Body of pancreas (tissue), 4 donors: ENCODE data around the gene TCEAL4.

Experiments used
- CTCF ChIP-seq, 7 experiments: fragments of 450-650 bp in 4 of 7; fragments of 200-600 bp in 3 of 7; sonication (generic) in 3 of 7; IDR thresholded peaks; one replicate each; pipeline ENCODE4 v1.5.1; 2016 to 2019; ENCODE audit warnings: antibody characterized with exemption in 7 of 7
- POLR2A ChIP-seq, 3 donors: fragments of 450-650 bp; IDR thresholded peaks; one replicate each; pipeline ENCODE4 v1.6.1; 2016; ENCODE audit warnings: antibody characterized with exemption in 3 of 3, mild to moderate bottlenecking in 2 of 3

DNA sequence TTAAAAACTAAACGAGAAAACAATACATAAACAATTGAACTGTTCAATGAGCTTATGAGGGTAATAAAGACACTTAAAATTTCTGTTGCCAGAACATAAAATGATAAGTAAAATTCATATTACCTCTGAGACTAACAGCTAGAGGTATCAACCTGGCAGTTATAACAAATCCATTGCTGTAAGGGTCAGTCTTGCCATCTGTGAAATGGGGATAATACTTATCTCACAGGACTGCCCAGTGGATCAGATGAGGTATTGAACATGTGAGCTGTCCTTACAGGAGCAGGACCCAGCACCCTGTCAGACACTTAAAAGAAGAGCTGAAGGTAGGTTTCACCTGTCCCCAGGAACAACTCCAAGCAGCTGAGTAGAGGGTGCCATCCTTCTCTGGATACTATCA, 25.0 kb downstream of the TCEAL4 start:
- TF ChIP-seq CTCF (IDR thresholded peaks at IDR 0.05) (no peak), POLR2A (IDR thresholded peaks at IDR 0.05) (no peak)
